Ureter (tissue), 1 donor: ENCODE results near the gene PRKG1. TPM values are rescaled to one million over a fixed set of nuclear protein-coding genes. Genes with fewer than 3 reads are reported as not detected.
"Not testable (repeated sequence)": the region's sequence is repeated elsewhere in the genome, so short reads cannot be mapped to it uniquely, and the experiment has no call there.

Experiments
- DNase-seq: peaks from one replicate; pipeline ENCODE4 v3.0.0-alpha.2; 2020; ENCODE audit warnings: low spot score
- total RNA-seq: library from RNA; stranded (reverse); gene quantifications from one replicate; pipeline ENCODE4 v1.2.4, GENCODE V29; 2023
- donor health status: DM: yes; HTN: yes; CAD: no.

Gene PRKG1
- total RNA-seq, 1 donor from 2014 or later, result 25.4 TPM

DNA sequence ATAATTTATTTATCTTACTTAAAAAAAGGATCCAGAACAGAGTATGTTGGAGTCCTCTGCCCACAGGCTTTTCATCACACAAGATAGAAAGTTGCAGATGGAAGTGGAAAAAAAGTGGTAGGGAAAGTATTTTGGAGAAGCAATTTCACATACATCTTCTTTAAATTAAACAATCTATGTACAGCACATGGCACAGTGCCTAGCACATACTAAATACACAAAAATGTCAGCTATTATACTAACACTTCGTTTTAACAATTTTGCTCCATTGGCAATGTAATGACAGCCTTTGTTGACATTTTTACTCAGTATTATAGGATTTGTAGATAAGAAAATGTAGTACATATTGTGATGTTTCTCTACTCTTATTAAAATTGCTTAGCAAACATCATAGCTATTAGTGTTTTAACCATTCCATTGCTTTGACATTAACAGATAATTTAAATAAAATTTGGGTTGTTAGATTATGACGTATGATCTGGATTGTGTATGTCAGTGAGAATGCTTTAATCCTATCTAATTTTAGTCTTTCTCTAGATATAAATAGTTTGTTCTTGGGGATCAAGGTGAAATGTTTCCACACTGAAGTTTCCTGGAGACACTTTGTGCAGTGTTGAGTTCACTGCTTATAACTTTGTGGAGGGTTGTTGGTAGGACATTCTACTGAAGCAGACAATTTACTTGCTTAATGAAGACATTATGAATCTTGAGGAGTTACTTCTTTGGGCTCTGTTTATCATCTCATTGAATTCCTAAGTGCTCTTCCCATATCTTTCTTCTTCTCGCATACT is 1037.0 kb downstream of the PRKG1 start:
- no peak for DNase-seq

GRCh38 chr10:52115823-52116222 is 1041.5 kb downstream of the PRKG1 start:
- DNase-seq, result no peak

DNA sequence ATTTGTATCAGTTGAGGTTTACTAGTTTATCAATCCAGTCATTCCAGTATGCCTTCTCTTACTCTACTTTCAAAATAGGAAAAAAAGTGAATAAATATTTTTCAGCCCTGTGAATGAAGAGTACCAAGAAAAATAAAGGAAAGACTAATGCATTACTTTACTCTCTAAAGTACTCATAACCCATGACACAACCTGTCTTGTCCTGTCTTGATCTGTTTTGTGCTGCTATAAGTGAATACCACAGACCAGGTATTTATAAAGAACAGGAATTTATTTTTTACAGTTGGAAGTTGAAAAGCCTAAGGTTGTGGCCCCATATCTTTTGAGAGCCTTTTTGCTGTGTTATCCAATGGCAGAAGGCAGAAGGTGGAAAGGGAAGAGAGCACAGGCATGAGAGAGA is 1045.2 kb downstream of the PRKG1 start:
- DNase-seq, result no peak

GRCh38 chr10:52121688-52122087 is 1047.4 kb downstream of the PRKG1 start:
- no peak for DNase-seq

GRCh38 chr10:52128056-52128683 is 1053.9 kb downstream of the PRKG1 start:
- no peak for DNase-seq

GRCh38 chr10:52129410-52130178 is 1055.3 kb downstream of the PRKG1 start:
- DNase-seq, result no peak

DNA sequence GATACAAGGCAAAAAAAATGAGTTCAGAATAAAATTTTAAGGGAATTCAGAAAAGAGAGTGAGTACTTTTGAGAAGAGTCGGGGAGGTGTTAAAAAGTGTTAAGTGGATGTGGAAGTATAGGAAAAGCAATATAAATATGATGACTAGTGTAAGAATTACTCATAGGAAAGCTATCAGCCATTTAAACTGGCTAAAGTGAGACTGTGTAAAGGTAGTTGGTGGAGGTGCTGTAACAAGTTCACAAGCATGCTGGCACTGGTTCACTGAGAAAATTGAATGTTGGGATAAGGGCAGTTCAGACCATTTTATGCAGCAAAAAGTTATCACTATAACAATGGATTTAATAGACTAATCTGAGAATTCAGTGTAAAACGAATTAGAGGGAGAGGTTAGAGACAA is 1060.8 kb downstream of the PRKG1 start:
- DNase-seq, result no peak

DNA sequence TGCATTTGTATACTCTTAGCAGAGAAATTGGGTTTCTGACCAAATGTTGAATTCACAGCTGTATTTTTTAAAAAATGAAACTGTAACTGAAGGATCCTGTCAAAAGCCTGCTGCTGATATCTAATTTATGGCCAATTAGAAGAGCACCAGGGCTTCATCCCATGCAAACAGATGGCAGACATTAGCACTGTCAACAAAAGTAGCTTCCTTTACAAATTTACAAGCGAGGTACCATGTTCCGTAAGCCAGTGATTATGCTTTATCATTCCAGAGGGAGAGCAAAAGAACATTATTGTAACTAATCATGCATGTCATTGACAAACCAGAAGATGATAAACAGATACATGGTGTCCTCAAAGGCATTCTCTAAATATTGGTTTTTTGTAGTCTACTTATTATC is 1062.6 kb downstream of the PRKG1 start:
- no peak for DNase-seq

DNA sequence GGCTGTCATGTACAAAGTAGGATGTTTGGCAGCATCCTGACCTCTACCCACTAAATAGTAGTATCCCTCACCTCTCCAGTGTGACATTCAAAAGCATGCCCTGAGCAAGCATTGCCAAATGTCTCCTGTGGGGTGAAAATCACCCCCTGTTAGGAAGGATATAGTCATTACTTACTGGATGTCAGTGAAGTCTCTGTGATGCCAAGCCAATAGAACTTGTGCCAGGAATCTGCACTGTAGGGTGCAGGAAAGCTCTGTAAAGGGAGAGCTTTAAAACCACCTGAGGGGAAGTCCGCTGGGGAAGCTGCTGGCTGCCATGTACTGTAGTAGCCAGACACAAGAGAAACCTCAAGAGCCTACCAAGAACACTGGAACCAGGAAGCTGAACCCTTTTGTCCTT is 1069.1 kb downstream of the PRKG1 start:
- DNase-seq, result no peak

DNA sequence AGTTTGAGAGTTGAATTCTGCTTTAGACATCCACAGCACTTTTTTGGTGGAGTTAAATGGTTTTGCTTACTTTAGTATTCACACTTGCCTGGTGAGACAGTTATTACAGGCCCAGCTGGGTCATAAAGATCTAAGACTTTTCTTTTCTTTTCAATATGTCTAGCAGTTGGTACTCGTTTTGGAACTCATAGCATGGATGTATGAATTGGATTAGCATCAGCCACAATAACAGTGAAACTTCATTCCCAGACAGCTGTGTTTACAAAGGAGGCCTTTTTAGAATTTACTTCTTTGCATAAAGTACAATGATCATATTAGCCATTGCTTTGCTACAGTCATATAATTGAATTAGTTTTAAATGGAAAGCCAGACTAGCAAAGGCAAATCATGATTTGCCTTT is 1071.3 kb downstream of the PRKG1 start:
- DNase-seq, result no peak

DNA sequence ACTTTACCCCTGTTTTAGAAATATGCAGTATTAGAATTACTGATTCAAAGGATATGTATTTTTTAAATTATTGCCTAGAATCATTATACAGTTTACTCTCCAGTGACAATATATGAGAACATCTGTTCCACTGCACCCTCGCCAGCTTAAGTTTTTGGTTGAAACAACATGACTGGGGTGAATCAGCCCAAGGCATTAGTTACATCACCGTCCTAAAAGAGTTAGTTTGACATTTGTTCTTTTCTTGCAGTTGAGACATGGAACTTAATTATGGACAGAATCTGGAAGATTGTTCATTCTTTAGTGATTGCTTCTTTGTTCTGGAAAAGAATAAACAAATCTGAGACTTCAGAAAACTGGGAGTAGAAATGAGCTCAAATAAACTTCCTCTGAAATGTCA is 1072.5 kb downstream of the PRKG1 start:
- no peak for DNase-seq

DNA sequence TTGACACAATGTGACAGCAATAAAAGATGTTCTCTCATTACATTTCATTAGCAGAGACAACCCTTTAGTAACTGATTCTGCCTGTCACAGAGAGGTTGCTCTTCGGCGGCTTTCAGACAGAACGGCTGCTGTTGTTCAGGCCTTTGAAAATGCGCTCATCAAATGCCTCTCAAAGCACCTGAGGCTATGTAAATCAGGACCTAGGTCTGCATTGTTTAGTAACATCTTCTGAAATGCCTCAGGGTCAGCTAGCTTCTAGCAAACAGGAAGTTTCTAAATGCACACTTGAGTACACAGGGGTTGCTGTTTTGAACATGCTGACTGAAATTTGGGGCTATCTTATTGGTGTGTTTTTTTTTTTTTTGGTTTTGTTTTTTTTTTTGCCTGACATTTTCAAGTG is 1096.5 kb downstream of the PRKG1 start:
- DNase-seq, result no peak

DNA sequence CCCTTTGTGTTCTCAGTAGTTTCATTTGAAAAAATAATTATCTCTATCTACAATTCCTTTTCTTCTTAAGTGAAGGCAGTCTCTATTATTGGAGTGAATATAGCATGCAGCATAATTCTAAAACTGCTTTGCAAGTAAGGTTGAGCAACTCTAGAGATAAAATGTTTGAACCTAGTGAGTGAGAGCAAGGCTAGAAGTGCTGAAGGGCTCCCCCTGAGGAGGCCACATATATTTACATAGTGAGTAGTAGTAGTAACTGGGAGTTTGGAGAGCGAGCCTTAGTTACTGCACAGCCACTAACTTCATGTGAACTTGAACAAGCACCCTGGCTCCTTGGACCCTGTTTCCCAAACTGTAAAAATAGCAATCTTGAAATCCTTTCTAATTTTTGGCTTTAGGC is 1098.3 kb downstream of the PRKG1 start:
- no peak for DNase-seq

- no peak for DNase-seq
Observed at GRCh38 chr10:52185256-52185655, 1111.0 kb downstream of the PRKG1 start.

GRCh38 chr10:52187521-52188258 is 1113.4 kb downstream of the PRKG1 start:
- DNase-seq, result no peak

DNA sequence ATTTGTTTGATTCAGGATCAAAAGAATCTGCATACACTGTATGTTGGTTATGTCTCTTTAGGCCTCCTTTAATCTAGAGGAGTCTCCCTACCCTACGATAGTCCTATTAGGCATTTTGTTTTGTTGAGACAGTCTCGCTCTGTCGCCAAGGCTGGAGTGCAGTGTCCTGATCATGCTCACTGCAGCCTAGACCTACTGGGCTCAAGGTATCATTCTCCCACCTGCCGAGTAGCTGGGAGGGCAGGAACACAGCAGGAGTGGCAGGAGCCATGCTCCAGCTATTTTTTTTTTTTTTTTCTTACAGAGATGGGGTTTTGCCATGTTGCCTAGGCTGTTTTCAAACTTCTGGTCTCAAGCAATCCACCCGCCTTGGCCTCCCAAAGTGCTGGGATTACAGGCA is 1116.8 kb downstream of the PRKG1 start:
- DNase-seq, result no peak

- no peak for DNase-seq
Observed at GRCh38 chr10:52194191-52194590, 1119.9 kb downstream of the PRKG1 start.

DNA sequence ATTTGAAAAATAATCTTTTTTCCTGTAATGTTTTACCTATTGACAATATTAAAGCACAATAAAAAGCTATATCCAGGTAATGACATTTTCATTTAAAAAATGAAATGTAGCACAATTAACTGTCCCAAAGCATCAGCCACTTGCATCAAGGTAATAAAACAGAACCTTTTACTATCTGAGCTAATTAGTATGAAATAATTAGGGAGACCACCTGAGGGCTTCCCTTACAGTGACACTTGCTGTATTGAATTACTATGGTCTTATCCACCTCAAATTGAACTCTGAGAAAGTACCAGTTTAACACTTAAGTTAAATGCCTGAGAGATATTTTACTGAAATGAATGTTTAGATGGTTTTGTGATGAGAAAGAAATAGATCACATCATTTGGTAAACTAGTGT is 1120.4 kb downstream of the PRKG1 start:
- DNase-seq, result no peak

- no peak for DNase-seq
Observed at GRCh38 chr10:52197098-52197497, 1122.8 kb downstream of the PRKG1 start.

DNA sequence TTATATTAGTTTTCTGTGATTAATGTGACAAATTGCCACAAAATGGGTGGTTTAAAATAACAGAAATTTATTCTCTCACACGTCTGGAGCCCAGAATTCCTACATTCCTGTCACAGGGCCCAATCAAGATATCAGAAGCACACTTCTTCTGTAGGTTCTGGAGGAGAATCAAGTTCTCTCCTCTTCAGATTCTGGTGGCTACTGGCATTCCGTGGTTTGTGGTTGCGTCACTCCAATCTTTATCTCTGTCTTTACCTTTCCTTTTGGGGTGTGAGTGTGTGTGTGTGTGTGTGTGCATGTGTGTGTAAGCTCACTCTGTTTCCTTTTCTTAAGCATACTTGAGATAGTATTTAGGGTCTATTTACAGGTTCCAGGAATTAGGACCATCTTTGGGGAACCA is 1124.3 kb downstream of the PRKG1 start:
- DNase-seq, result no peak

GRCh38 chr10:52204906-52205305 is 1130.6 kb downstream of the PRKG1 start:
- not testable (repeated sequence) for DNase-seq

DNA sequence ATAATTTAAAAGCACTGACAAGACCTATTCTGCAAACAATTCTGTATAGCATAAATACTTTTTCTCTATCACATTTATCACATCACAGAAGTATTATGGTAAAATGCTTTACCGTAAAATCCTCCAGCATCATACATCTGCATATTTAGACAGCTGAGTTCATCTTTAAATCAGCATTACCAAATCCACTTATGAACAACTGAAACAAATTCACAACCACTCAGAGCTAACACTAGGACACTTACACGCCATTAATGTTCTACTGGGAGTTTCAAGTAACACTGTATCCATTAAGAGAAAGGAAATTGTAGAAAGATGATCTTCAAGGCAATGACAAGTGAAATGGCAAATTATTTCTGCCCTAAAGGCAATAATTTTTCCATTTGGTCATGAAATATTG is 1134.1 kb downstream of the PRKG1 start:
- DNase-seq, result no peak
